Sigmoid colon (tissue), 7 donors: Measurements from ENCODE around the gene PPIB. TPM values are rescaled to one million over a fixed set of nuclear protein-coding genes. Genes with fewer than 3 reads are reported as not detected.

Experiments used
- DNase-seq: peaks from one replicate; pipeline ENCODE4 v3.0.0-alpha.2; 2019
- H3K27ac ChIP-seq, 4 donors: fragments of 200-600 bp; sonication (generic); one replicate each; pipeline ENCODE4 v1.5.1; 2016 to 2019; ENCODE audit warnings: mild to moderate bottlenecking in 1 of 4
- H3K27me3 ChIP-seq, 3 donors: fragments of 200-600 bp; sonication (generic); one replicate each; pipeline ENCODE4 v1.5.1; 2019; ENCODE audit warnings: mild to moderate bottlenecking in 1 of 3
- H3K36me3 ChIP-seq, 4 donors: fragments of 200-600 bp; sonication (generic); one replicate each; pipeline ENCODE4 v1.5.1; 2016 to 2019
- H3K4me1 ChIP-seq, 4 donors: fragments of 200-600 bp; sonication (generic); one replicate each; pipeline ENCODE4 v1.5.1; 2017 to 2019
- H3K4me3 ChIP-seq, 4 donors: fragments of 200-600 bp; sonication (generic); one replicate each; pipeline ENCODE4 v1.5.1; 2017 to 2019; ENCODE audit warnings: mild to moderate bottlenecking in 2 of 4, moderate library complexity in 1 of 4
- H3K9me3 ChIP-seq, 4 donors: fragments of 200-600 bp in 3 of 4; sonication (generic) in 3 of 4; one replicate each; pipeline versions ENCODE4 v1.5.1 to v1.6.1; 2013 to 2019
- CTCF ChIP-seq, 4 experiments: fragments of 450-650 bp in 3 of 4; fragments of 200-600 bp in 1 of 4; IDR thresholded peaks; one replicate each; pipeline ENCODE4 v1.5.1; 2016 to 2019; ENCODE audit warnings: antibody characterized with exemption in 4 of 4, mild to moderate bottlenecking in 3 of 4, moderate library complexity in 2 of 4
- EP300 ChIP-seq, 4 donors: sonication (generic); formaldehyde crosslinking; IDR thresholded peaks; one replicate each; pipeline ENCODE4 v1.6.1; 2017; ENCODE audit warnings: antibody characterized with exemption in 4 of 4
- POLR2A ChIP-seq, 2 donors: fragments of 450-650 bp; IDR thresholded peaks; one replicate each; pipeline ENCODE4 v1.6.1; 2016; ENCODE audit warnings: antibody characterized with exemption in 2 of 2, mild to moderate bottlenecking in 2 of 2, moderate library complexity in 2 of 2
- POLR2AphosphoS5 ChIP-seq, 4 donors: sonication (generic); formaldehyde crosslinking; IDR thresholded peaks; one replicate each; pipeline ENCODE4 v1.6.1; 2017; ENCODE audit warnings: antibody characterized with exemption in 4 of 4
- WGBS, 2 donors: extraction: QIAGEN DNeasy Blood & Tissue Kit; methylation state at CpG; one replicate each; pipeline ENCODE4 v1.1.7; 2013; 5-methylcytosine and 5-hydroxymethylcytosine counted together
- intact Hi-C: fragments of 100-400 bp; cut with DNase I; formaldehyde crosslinking; loops from one replicate; pipeline ENCODE4 v1.15.1; 2023
- polyA plus RNA-seq, 3 donors: library from polyadenylated mRNA; stranded (reverse); fragments of 200-250 nt; gene quantifications; one replicate each; pipeline ENCODE4 v1.2.3, GENCODE V29; 2013
- total RNA-seq, 4 donors: library from RNA; depleted of rRNA; stranded (reverse); fragments of >200 nt; gene quantifications; one replicate each; pipeline ENCODE4 v1.1.0, GENCODE V29; 2016
- donor health status: healthy with polysubstance abuse.
- donor health status: Bipolar disorder and iron deficiency.
- donor health status: healthy.

The PPIB gene
- total and polyA plus RNA-seq, 7 donors: 154 to 647 (median 169) TPM

GRCh38 chr15:64151727-64152506 is 10.9 kb downstream of the PPIB start, which contains the start of gene SNX22:
SNX22 (plus strand) TSS chr15:64151731; CDS start chr15:64151776, 45 bp downstream.
- DNase-seq: no peak
- Histone ChIP-seq H3K4me3 (peak within 1 kb of the TSS in 3 of 4 donors; percentile 29 to 44 (median 41)), H3K36me3 (peaks cover 0 to 21% (median 19%) of the 10 kb centered on the region in 4 donors), H3K27me3 (peaks cover 24 to 33% (median 27%) of the 10 kb centered on the region in 3 donors), H3K4me1 (peaks cover 0 to 34% (median 29%) of the 10 kb centered on the region in 4 donors), H3K9me3 (no peaks in the 10 kb centered on the region), H3K27ac (no peak within 1 kb of the TSS)
- intact Hi-C loops: no loop called here
- TF ChIP-seq CTCF (IDR thresholded peaks at IDR 0.05) (no peak), POLR2A (IDR thresholded peaks at IDR 0.05) (no peak), EP300 (IDR thresholded peaks at IDR 0.05) (no peak), POLR2AphosphoS5 (IDR thresholded peaks at IDR 0.05) (no peak)
- 1% methylated on average over 83 of the region's 83 CpGs for WGBS, 2 donors

- H3K4me1 ChIP-seq: peaks cover 0 to 34% (median 29%) of the 10 kb centered on the region in 4 donors
- intact Hi-C loops: no loop called here
- TF ChIP-seq EP300 (IDR thresholded peaks at IDR 0.05) (no peak), POLR2AphosphoS5 (IDR thresholded peaks at IDR 0.05) (no peak), CTCF (IDR thresholded peaks at IDR 0.05) (no peak), POLR2A (IDR thresholded peaks at IDR 0.05) (no peak)
- WGBS, 2 donors: 71 to 79% methylated on average over 9 of the region's 9 CpGs
- H3K36me3 ChIP-seq: peaks cover 0 to 11% (median 3%) of the 10 kb centered on the region in 4 donors
- H3K4me3 ChIP-seq: no peak overlapping the region
- no peaks in the 10 kb centered on the region for H3K9me3 ChIP-seq
- H3K27me3 ChIP-seq: peaks cover 24 to 33% (median 27%) of the 10 kb centered on the region in 3 donors
- no peak overlapping the region for H3K27ac ChIP-seq
- DNase-seq: peak; percentile 52
These were observed 12.8 kb downstream of the PPIB start for GRCh38 chr15:64149893-64150578.

- no peak for TF ChIP-seq EP300 (IDR thresholded peaks at IDR 0.05)
These were observed 13.4 kb downstream of the PPIB start for GRCh38 chr15:64149424-64149823.

GRCh38 chr15:64148581-64148980 is 14.2 kb downstream of the PPIB start:
- H3K9me3 ChIP-seq: no peaks in the 10 kb centered on the region
- peaks cover 0 to 22% (median 3%) of the 10 kb centered on the region in 4 donors for H3K36me3 ChIP-seq
- no peak for TF ChIP-seq CTCF (IDR thresholded peaks at IDR 0.05)
- TF ChIP-seq EP300 (IDR thresholded peaks at IDR 0.05): no peak
- no peak for TF ChIP-seq POLR2A (IDR thresholded peaks at IDR 0.05)
- TF ChIP-seq POLR2AphosphoS5 (IDR thresholded peaks at IDR 0.05): no peak
- no peak overlapping the region for H3K27ac ChIP-seq
- H3K4me3 ChIP-seq: no peak overlapping the region
- H3K4me1 ChIP-seq: peaks cover 0 to 27% (median 26%) of the 10 kb centered on the region in 4 donors
- DNase-seq: no peak
- 79 to 85% methylated on average over 3 of the region's 3 CpGs for WGBS, 2 donors
- intact Hi-C loops: no loop called here
- peaks cover 24 to 33% (median 27%) of the 10 kb centered on the region in 3 donors for H3K27me3 ChIP-seq

More at GRCh38 chr15:64149424-64149823, 13.4 kb downstream of the PPIB start:
- Histone ChIP-seq H3K36me3 (peaks cover 0 to 16% (median 2%) of the 10 kb centered on the region in 4 donors), H3K27ac (no peak overlapping the region), H3K27me3 (peaks cover 24 to 33% (median 27%) of the 10 kb centered on the region in 3 donors), H3K4me3 (no peak overlapping the region), H3K9me3 (no peaks in the 10 kb centered on the region), H3K4me1 (peaks cover 0 to 34% (median 29%) of the 10 kb centered on the region in 4 donors)
- intact Hi-C loops: no loop called here
- no peak for DNase-seq

- H3K4me3 ChIP-seq: no peak overlapping the region
- peaks cover 0 to 23% (median 22%) of the 10 kb centered on the region in 4 donors for H3K4me1 ChIP-seq
- H3K27me3 ChIP-seq: peaks cover 23 to 30% (median 25%) of the 10 kb centered on the region in 3 donors
- no peaks in the 10 kb centered on the region for H3K9me3 ChIP-seq
- DNase-seq: no peak
- no peak for TF ChIP-seq POLR2A (IDR thresholded peaks at IDR 0.05)
- TF ChIP-seq POLR2AphosphoS5 (IDR thresholded peaks at IDR 0.05): no peak
- no peak for TF ChIP-seq CTCF (IDR thresholded peaks at IDR 0.05)
- TF ChIP-seq EP300 (IDR thresholded peaks at IDR 0.05): no peak
- H3K36me3 ChIP-seq: peaks cover 0 to 26% (median 3%) of the 10 kb centered on the region in 4 donors
- intact Hi-C loops: no loop called here
- no peak overlapping the region for H3K27ac ChIP-seq
- 67 to 91% methylated on average over 7 of the region's 7 CpGs for WGBS, 2 donors
These were observed 14.7 kb downstream of the PPIB start for GRCh38 chr15:64148168-64148567.
